Measurements from ENCODE around the gene SYNDIG1. TPM values are rescaled to one million over a fixed set of nuclear protein-coding genes. Genes with fewer than 3 reads are reported as not detected.

The SYNDIG1 gene
- total RNA-seq, 2 experiments from 2014 or later: not detected

GRCh38 chr20:24469894-24470745 lies 691 bp downstream of the SYNDIG1 start:
- POLR2A ChIA-PET: no interaction called here
- Histone ChIP-seq H3K27ac (ENCODE audit: low read depth, low read length, poor library complexity, severe bottlenecking) (no peak overlapping the region), H3K36me3 (ENCODE audit: insufficient read depth, low read length) (no peaks in the 10 kb centered on the region), H3K4me1 (ENCODE audit: insufficient read depth, low read length, poor library complexity, severe bottlenecking) (no peaks in the 10 kb centered on the region), H3K9me3 (ENCODE audit: low read length) (no peaks in the 10 kb centered on the region), H2AFZ (ENCODE audit: low read length) (no peak overlapping the region), H3K4me2 (ENCODE audit: low read length) (no peak overlapping the region), H4K20me1 (ENCODE audit: insufficient read depth, low read length) (no peaks in the 10 kb centered on the region), H3K9me2 (ENCODE audit: insufficient read depth, low read length) (no peaks in the 10 kb centered on the region), H3K79me2 (ENCODE audit: insufficient read depth, low read depth, low read length) (no peaks in the 10 kb centered on the region), H3K4me3 (ENCODE audit: low read depth, low read length, poor library complexity, severe bottlenecking) (no peak overlapping the region)
- no TSS peak for BruUV-seq (replicated peaks)
- DNase-seq (ENCODE audit: low spot score): no peak
- TF ChIP-seq CTCF (conservative IDR thresholded peaks at IDR 0.05; ENCODE audit: low read length) (no peak), EZH2phosphoT487 (IDR thresholded peaks at IDR 0.05; ENCODE audit: borderline replicate concordance, low read depth, low read length) (no peak)
- intact Hi-C loops (cut with micrococcal nuclease; ENCODE audit: unreplicated experiment): no loop called here
- CTCF ChIA-PET (ENCODE audit: unreplicated experiment): no interaction called here

GRCh38 chr20:24470746-24471582 lies 1.5 kb downstream of the SYNDIG1 start:
- BruUV-seq (replicated peaks): no TSS peak
- Histone ChIP-seq H3K27ac (ENCODE audit: low read depth, low read length, poor library complexity, severe bottlenecking) (no peak overlapping the region), H3K9me2 (ENCODE audit: insufficient read depth, low read length) (no peaks in the 10 kb centered on the region), H3K9me3 (ENCODE audit: low read length) (no peaks in the 10 kb centered on the region), H3K79me2 (ENCODE audit: insufficient read depth, low read depth, low read length) (no peaks in the 10 kb centered on the region), H4K20me1 (ENCODE audit: insufficient read depth, low read length) (no peaks in the 10 kb centered on the region), H2AFZ (ENCODE audit: low read length) (no peak overlapping the region), H3K4me1 (ENCODE audit: insufficient read depth, low read length, poor library complexity, severe bottlenecking) (no peaks in the 10 kb centered on the region), H3K36me3 (ENCODE audit: insufficient read depth, low read length) (no peaks in the 10 kb centered on the region), H3K4me3 (ENCODE audit: low read depth, low read length, poor library complexity, severe bottlenecking) (no peak overlapping the region), H3K4me2 (ENCODE audit: low read length) (no peak overlapping the region)
- intact Hi-C loops (cut with micrococcal nuclease; ENCODE audit: unreplicated experiment): no loop called here
- POLR2A ChIA-PET: no interaction called here
- no peak for TF ChIP-seq EZH2phosphoT487 (IDR thresholded peaks at IDR 0.05; ENCODE audit: borderline replicate concordance, low read depth, low read length)
- CTCF ChIA-PET (ENCODE audit: unreplicated experiment): no interaction called here
- no peak for DNase-seq (ENCODE audit: low spot score)

- ChIA-PET POLR2A (no interaction called here), CTCF (ENCODE audit: unreplicated experiment) (no interaction called here)
- H3K4me1 ChIP-seq (ENCODE audit: insufficient read depth, low read length, poor library complexity, severe bottlenecking): no peaks in the 10 kb centered on the region
- no peaks in the 10 kb centered on the region for H3K9me2 ChIP-seq (ENCODE audit: insufficient read depth, low read length)
- H3K27ac ChIP-seq (ENCODE audit: low read depth, low read length, poor library complexity, severe bottlenecking): no peak overlapping the region
- no peak for TF ChIP-seq EZH2phosphoT487 (IDR thresholded peaks at IDR 0.05; ENCODE audit: borderline replicate concordance, low read depth, low read length)
- no peak for TF ChIP-seq CTCF (conservative IDR thresholded peaks at IDR 0.05; ENCODE audit: low read length)
- no TSS peak for BruUV-seq (replicated peaks)
- intact Hi-C loops (cut with micrococcal nuclease; ENCODE audit: unreplicated experiment): no loop called here
- no peak overlapping the region for H3K4me3 ChIP-seq (ENCODE audit: low read depth, low read length, poor library complexity, severe bottlenecking)
- H3K9me3 ChIP-seq (ENCODE audit: low read length): no peaks in the 10 kb centered on the region
- no peaks in the 10 kb centered on the region for H3K36me3 ChIP-seq (ENCODE audit: insufficient read depth, low read length)
- no peaks in the 10 kb centered on the region for H4K20me1 ChIP-seq (ENCODE audit: insufficient read depth, low read length)
- DNase-seq (ENCODE audit: low spot score): no peak
- H3K4me2 ChIP-seq (ENCODE audit: low read length): no peak overlapping the region
- H2AFZ ChIP-seq (ENCODE audit: low read length): no peak overlapping the region
- no peaks in the 10 kb centered on the region for H3K79me2 ChIP-seq (ENCODE audit: insufficient read depth, low read depth, low read length)
Measured at GRCh38 chr20:24472426-24472825, 3.0 kb downstream of the SYNDIG1 start.
